PFSK-1 (cell line): Measurements from ENCODE around the gene BACH1.

ENCODE experiments used
- FOXP2 ChIP-seq: optimal IDR thresholded peaks from 2 replicates; pipeline ENCODE3; 2011; ENCODE audit warnings: borderline replicate concordance, control low read depth, inconsistent platforms; ENCODE audit not compliant: insufficient read depth; ENCODE audit errors: extremely low read length, extremely low read depth
- POLR2AphosphoS5 ChIP-seq: IDR thresholded peaks from 2 replicates; pipeline ENCODE4 v1.6.1; 2012; ENCODE audit warnings: low read depth, mild to moderate bottlenecking, control low read depth, low read length, moderate library complexity
- REST ChIP-seq, 2 experiments: IDR thresholded peaks; 2 replicates each; pipeline versions ENCODE4 v1.6.1 to v1.8.0; 2011 to 2012; ENCODE audit warnings: low read depth in 2 of 2, low read length in 2 of 2, control low read depth in 1 of 2, inconsistent platforms in 1 of 2, mild to moderate bottlenecking in 1 of 2, moderate library complexity in 1 of 2; ENCODE audit not compliant: insufficient read depth in 1 of 2
- SIN3A ChIP-seq: IDR thresholded peaks from 2 replicates; pipeline ENCODE4 v1.6.1; 2012; ENCODE audit warnings: mild to moderate bottlenecking, low read length, moderate library complexity, borderline replicate concordance; ENCODE audit not compliant: insufficient read depth
- TAF1 ChIP-seq: IDR thresholded peaks from 2 replicates; pipeline ENCODE4 v1.6.1; 2012; ENCODE audit warnings: low read length, control low read depth, borderline replicate concordance; ENCODE audit not compliant: insufficient read depth

BACH1 gene

GRCh38 chr21:29379517-29380054 lies 80.9 kb downstream of the BACH1 start:
- TF ChIP-seq SIN3A, result no peak
- no peak for TF ChIP-seq REST (IDR thresholded peaks at IDR 0.05; ENCODE audit: insufficient read depth in 1 of 2, low read depth in 2 of 2, low read length in 2 of 2)
- no peak for TF ChIP-seq FOXP2
- TF ChIP-seq TAF1, result no peak
- TF ChIP-seq POLR2AphosphoS5, result no peak

GRCh38 chr21:29382030-29382654 lies 83.4 kb downstream of the BACH1 start:
- TF ChIP-seq POLR2AphosphoS5 (no peak), FOXP2 (no peak), REST (IDR thresholded peaks at IDR 0.05; ENCODE audit: insufficient read depth in 1 of 2, low read depth in 2 of 2, low read length in 2 of 2) (no peak), SIN3A (no peak), TAF1 (no peak)

GRCh38 chr21:29384683-29385359 lies 86.1 kb downstream of the BACH1 start:
- no peak for TF ChIP-seq TAF1
- TF ChIP-seq SIN3A, result no peak
- TF ChIP-seq POLR2AphosphoS5, result no peak
- TF ChIP-seq FOXP2, result no peak
- TF ChIP-seq REST (IDR thresholded peaks at IDR 0.05; ENCODE audit: insufficient read depth in 1 of 2, low read depth in 2 of 2, low read length in 2 of 2), result no peak

GRCh38 chr21:29385934-29386520 lies 87.3 kb downstream of the BACH1 start:
- TF ChIP-seq SIN3A, result no peak
- TF ChIP-seq FOXP2, result no peak
- no peak for TF ChIP-seq POLR2AphosphoS5
- TF ChIP-seq TAF1, result no peak
- TF ChIP-seq REST (IDR thresholded peaks at IDR 0.05; ENCODE audit: insufficient read depth in 1 of 2, low read depth in 2 of 2, low read length in 2 of 2), result no peak
